DMS 273 (cell line): ENCODE data around the gene ETF1.
"Not testable (repeated sequence)": the region's sequence is repeated elsewhere in the genome, so short reads cannot be mapped to it uniquely, and the experiment has no call there.

Experiments used
- DNase-seq: peaks from one replicate; lab custom pipeline; 2025; ENCODE audit not compliant: unreplicated experiment; lab: John Stamatoyannopoulos, UW

Gene ETF1

DNA sequence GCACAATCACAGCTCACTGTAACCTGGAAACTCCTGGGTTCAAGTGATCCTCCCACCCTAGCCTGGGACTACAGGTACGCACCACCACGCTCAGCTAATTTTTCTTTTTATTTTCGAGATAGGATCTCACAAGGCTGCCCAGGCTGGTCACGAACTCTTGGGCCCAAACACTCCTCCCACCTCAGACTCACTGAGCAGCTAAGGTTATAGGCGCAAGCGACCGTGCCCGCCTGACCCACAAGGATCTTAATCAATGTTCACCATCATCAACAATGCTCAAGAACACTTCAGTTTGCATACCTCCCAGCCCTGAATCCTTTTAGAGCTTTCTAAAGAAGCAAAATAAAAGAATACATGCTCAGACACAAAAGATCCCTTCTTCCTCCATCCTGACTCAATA, 13.2 kb downstream of the ETF1 start:
- no peak for DNase-seq

DNA sequence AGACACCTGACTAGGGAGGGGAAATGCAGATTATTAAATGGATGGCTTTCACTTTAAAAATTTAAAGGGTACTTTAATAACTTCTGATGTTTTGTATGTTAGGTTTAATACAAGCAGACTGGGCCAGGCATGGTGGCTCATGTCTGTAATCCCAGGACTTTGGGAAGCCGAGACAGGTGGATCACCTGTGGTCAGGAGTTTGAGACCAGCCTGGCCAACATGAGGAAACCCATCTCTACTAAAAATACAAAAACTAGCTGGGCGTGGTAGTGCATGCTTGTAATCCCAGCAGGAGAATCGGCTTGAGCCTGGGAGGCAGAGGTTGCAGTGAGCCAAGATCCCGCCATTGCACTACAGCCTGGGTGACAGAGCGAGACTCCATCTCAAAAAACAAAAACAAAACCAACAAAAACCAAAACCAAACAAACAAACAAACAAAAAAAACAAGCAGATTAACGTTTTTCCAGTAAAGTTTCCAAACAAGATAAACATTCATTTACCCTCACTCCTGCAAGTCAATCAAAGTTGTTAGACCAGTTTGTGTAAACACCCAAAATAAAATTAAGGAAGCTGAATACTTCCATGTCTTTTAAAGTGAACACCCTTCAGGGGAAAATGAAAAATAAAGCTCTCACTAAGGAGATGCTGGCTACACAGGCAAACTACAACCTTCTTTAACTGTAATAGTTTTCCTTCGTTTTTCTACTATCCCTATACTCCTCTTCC, 14.1 kb downstream of the ETF1 start:
- no peak for DNase-seq

DNA sequence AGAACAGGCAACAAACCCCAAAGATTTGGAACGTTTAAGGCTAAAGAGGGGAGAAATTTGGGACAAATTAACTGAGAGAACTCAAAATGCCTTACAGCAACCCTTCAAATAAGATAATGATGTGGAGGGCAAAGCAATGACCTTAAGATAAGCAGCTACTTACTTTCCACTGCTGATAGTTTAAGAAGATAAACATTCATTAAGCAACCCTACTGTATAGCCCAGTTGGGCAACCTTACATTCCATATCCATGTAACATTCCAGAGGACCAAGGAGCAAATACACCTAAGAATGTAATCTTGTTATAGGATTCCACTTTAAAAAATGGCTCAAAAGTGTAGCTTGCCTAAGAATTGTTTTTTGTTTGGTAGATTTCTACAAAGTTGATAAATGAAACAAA, 14.8 kb downstream of the ETF1 start:
- DNase-seq: no peak

DNA sequence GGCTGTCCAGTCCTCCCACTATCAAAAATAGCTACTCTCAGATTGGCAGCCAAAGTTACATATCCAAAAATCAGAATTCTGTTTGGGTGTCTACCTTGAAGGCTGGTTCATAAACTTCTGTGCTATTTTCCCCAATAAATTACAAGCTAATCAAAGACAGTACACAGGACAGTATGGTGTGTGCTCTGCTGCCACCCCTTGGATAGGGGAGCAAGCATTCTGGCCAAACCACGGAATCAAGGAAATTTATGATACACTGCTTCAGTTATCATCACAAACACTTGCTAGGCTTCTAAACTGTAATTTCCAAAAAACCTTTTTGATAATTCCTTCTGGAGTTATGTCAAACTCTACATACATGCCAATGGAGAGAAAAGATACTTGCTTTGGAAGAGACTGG, 15.9 kb downstream of the ETF1 start:
- DNase-seq: no peak

DNA sequence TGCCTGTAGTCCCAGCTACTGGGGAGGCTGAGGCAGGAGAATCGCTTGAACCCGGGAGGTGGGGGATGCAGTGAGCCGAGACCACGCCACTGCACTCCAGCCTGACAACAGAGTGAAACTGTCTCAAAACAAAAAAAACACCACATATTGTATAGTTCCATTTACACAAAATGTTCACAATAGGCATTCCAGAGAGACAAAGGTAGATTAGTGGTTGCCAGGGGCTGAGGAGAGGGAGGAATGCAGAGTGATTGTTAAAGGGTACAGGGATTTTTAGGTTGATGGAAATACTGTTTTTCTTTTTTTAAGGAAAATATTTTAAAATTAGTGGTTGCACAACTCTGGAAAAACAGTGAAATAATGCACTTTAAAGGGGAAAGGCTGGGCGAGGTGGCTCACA, 19.6 kb downstream of the ETF1 start:
- no peak for DNase-seq

DNA sequence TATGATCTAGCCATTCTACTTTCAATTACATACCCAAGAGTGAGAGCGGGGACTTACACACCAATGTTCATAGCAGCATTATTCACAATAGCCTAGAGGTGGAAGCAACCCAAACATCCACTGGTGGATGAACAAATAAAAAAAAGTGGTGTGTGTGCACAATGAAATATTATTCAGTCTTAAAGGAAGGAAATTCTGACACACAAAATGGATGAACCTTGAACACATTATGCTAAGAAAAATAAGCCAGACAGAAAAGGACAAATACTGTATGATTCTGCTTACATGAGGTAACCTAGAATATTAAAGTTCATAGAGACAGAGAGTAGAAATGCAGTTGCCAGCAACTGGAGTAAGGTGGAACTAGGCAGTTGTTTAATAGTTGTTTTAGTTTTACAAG, 22.1 kb downstream of the ETF1 start:
- DNase-seq: no peak

DNA sequence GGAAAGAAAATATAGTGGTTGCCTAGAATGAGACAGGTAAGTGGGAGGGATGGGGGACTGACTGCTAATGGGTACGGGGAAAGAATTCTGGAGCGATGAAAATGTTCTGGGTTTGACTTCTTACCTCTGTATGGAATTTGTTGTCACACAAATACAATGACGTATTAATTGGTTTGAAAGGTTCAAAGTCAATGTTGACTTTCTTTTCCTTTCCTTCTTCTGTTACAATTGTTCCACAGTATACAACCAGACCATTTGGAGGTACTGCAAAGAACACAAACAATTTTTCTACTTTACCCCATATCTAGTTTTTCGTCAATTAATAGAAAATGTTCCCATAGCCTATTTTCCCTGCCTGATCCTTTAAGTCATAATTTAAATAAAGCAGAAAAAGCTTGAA, 25.6 kb downstream of the ETF1 start:
- DNase-seq: no peak

DNA sequence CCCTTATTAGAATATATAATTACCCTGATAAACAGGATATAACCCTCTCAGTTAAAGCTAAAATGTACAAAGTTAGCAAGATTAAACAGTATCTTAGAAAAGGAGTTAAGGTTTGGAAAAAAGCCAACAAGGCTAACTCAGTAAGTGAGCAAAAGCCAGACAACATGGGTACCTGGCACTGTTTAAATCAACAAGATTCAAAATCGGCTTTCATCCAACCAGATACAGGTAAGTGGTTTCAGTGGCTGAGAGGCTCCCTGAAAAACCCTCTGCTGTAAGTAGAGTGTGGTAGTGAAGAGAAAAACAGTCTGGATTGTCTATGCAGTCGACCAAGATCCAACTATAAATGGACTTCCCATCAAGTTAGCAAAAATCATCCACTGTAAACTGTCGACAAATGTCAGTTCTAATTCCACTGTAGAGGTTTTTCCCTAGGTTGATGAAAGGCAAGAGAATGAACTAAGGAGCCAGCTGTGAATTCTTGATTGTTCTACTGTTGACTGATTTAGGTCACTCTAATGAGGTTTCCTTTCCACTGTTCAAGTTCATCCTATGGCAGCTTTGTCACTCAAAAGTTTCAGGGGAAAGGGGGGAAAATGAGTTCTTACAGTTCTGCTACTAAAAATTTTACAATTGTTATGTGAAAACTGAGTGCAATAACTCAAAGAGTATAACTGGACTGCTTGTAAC, 27.3 kb downstream of the ETF1 start:
- DNase-seq: no peak

DNA sequence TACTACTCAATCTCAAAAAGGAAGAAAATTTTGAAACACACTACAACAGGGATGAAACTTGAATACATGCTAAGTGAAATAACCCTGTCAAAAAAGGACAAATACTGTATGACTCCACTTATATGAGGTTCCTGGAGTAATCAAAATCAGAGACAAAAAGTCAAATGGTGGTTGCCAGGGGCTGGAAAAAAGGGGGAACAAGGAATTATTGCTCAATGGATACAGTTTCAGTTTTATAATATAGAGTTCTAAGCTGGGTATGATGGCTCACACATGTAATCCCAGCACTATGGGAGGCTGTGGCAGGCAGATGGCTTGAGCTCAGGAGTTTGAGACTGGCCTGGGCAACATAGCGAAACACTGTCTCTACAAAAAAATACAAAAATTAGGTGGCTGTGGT, 29.0 kb downstream of the ETF1 start:
- no peak for DNase-seq

DNA sequence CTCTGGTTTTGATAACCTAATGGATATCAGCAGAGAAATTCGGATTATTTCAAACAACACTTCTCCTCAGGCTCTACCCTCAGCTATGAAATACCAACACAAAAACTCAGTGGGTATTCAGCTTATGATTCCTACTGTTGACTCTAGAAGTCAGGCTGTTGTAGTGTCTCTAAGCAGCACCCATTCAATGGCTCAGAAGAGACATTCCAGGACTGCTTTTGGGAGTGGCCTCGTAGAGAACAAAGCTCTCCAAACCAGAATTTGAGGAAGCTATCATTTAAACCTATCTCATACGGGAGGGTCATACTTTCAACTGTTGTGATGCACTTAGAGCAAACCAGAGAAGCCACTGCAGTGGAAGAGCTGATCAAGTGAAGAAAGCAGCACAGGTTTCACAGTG, 34.1 kb downstream of the ETF1 start:
- no peak for DNase-seq

DNA sequence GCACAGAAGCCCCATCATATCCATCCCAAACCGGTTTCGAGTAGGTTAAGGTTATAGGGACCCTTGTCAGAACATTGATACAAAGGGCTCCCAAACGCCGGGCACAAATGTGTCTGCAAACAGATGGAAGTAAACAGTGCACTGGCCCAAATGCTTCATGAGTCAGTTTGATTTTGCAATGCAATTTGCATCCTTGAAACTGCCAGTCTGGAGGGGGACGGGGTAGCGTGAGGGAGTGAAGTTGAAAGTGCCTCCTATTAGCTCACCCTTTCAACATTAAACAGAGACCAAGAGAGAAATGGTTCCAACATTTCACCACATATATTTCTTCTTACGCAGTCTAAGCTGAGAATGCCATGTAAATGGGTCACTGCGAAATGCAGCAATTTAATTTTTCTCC, 35.6 kb downstream of the ETF1 start:
- DNase-seq: not testable (repeated sequence)

DNA sequence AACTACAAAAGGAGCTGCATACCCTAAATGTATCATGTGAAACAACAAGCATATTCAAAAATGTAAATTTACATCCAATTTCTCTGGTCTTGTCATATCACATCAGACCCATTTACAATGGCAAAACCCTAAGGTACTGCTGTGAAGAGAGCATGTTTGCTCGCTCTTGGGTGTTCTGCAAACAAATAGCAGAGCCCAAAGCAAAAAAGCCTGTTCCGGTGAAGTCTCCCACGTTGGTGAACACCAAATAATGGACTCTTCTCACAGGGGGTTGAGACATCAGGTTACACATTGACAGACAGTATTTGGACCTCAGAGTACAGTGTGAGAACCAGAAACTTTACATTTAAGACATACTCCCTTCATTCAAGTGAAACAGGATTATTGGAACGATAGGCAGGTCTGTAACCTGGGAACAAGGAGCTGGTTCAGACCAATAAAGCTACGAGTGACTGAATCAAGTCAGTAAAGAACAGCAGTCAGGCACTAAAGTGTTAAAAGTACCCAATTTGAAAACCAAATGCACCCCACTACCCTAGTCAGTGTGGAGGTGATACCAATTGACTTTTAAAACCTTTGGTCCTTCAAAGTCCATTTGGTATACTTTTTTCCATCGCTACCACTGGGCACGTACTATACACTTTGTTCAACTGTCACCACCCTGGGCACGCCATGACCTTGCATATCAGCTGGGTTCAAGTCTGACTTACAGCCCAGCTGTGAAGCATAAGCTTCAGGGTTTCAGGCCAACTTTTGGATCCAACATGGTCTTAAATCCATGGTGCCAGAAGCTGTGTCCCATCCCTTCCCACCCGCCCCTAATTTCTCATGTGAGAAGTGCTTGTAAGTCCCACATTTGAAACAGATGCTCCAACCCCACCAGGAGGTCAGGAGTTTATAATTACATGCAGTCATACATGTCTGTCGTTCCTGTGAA, 36.4 kb downstream of the ETF1 start:
- peak; percentile 26 for DNase-seq

DNA sequence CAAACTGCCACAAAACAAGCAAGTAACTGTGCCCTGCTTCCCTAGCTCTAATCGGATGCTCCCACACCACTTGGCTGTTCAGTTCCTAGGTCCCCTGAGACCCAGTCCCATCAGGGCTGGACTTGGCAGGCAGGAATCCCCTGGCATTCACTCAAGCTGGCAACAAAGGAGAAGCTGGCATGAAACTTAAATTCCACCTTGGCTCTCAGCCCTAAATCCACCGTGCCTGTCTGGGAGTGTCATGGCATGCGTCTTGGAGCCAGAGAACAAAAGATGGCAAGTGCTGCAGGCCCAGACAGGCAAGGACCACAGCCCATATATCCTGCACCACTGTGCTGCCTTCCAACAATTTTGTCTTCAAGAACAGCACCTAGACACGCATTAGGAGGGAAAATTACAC, 38.2 kb downstream of the ETF1 start:
- peak; percentile 84 for DNase-seq

DNA sequence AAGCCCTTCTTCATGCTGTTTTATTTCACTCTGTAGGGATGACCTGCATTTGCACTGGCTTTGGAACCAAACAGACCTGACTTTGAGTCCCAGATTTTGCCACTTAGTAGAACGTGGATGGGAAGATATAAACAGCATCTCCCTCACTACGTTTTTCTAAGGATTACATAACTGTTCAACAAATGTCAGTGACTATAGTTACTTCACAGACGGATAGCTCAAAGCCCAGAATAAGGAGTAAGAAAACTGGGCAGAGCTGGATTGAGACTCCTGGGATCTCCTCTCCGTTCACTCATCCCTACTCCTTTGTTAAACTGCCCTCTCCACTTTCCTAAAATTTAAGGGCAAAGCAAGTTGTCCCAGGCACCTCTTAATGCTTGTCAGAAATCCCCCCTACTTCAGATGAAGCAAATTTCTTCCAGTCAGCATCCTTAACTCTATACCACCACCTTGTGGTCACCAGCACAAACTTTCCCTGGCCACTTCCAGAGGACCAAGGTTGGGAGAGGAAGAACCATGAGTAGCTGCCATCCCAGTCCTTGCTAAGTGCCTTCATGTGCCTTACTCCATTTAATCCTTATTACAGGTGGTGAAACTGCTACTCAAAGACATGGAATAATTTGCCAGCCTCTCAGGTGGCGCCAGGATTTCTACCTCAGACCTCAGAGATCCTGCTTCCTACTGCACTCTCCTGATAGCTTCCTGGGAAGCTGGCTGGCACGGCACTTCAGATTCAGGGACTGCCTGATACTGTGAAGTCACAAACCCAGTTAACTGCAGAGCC, 39.4 kb downstream of the ETF1 start:
- DNase-seq: peak; percentile 89

DNA sequence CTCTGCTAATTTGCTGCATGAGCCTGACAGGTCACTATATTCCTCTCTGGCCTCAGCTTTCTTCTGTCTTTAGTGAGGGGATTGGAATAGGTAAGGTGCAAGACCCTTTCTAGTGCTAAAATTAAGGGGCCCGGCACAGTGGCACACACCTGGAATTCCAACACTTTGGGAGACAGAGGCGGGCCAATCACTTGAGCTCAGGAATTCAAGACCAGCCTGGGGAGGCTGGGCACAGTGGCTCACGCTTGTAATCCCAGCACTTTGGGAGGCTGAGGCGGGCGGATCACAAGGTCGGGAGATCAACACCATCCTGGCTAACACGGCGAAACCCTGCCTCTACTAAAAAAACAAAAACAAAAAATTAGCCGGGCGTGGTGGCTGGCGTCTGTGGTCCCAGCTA, 40.5 kb downstream of the ETF1 start:
- DNase-seq: no peak

DNA sequence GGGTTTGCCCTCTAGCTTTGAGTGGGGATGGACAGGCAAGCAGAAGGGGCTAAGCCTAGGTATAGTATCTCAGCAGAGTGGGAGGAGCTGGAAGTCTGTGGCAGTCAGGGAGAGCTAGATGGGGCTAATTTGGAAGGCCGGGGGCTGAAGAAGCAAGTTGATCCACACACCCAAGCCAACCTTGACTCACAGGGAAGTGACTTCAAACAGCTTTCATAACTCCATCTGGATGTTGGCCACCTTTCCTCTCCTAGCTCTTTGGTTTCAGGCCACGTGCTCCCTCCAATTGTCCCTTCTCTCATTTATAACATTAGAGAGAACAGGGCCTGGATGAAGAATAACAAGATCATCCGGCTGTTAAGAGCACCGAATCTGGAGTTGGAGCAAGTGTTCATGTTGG, 40.9 kb downstream of the ETF1 start:
- DNase-seq: no peak

DNA sequence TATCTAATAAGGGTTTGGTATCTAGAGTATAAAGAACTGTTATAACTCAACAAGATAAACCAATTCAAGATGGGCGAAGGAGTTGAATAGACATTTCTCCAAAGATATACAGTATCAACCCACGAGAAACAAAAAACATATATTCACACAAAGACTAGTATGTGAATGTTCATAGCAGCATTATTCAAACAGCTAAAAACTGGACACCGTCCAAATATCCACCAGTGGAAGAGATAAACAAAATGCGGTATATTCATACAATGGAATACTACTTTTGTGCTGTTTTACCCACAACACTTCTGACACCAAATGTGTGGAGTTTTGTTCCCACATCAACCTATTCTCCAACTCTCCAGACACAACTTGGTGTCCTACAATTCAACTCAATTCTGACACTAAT, 44.7 kb downstream of the ETF1 start:
- DNase-seq: no peak

DNA sequence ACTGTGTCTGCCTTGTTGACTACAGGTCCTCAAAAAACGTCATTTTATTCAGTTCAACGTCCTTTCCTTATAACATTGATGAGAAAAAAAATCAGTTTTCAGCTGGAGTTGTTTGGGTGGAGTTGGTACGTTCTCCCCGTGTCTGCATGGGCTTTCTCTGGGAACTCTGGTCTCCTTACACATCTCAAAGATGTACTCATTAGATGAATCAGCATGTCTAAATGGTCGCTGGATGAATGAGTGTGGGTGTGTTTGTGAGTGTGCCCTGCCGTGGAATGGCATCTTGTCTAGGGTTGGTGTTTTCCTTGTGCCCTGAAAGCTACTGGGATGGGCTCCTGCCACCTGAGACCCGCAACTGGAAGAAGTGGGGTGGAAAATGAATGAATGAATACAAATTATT, 47.7 kb downstream of the ETF1 start:
- DNase-seq: no peak

DNA sequence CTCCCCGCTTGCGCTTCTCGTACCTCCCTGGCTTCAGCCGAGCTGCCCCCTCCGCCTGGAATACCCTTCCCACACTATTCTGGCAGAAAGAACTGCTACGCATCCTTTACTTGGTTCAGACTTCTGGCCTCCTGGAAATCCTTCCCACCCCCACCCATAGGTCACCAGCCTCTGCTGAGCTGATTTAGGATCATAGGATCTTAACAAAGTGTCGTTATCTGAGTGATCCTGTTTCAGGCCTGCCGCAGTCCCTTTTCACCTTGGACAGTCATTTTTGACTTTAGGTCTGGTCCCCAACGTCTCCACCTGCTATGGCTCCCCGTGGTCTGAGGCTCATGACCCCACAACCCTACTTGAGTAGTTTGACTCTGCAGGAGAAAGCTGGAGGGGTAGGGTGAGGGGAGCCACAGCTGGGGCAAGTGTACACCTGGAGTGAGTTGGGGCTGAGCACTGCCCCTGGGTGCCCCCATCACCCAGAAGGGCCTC, 50.4 kb downstream of the ETF1 start:
- no peak for DNase-seq

DNA sequence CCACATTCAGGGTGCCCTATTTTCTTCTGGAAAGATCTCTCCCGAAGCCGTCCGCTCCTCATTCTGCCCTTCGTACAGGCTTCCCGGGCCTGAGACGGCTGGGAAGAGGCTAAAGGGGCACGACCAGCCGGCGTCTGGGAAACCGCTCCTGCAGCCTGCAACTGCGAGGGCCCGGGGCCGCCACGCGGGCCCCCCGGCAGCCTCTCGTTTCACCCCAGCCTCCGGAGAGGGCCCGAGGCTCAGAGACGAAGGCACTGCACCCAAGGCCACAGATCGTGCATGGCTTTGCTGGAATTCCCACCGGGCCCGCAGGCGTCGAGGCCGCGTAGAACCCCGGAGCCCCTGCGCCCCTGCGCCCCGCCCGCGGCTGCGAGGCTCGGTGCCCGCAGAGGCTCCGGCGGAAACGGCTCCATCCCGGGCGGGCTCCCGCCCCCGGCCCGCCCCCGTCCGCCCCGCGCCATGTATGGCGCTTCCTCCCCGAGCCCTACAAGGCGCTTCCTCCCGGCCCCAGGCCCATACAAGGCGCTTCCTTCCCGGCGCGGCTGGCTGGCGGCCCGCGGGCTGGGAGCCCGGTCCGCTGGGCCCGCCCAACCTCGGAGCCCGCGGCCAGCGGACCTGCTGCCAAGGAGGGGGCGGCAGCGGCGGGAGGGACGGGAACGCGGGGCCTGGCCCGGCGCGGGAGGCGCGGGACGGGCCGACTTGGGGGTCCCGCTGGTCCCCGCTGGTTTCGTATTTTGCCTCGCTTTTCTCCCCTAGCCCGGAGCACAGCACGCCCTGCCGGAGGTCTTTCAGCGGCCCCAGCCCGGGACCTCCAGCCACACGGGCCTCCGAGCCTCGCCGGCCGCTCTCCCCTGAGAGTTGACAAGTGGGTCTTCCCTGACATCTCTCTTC, 51.1 kb downstream of the ETF1 start:
- peak; percentile 97 for DNase-seq
